Spleen (tissue), 11 donors: ENCODE measurements around the gene DPH3. TPM values are rescaled to one million over a fixed set of nuclear protein-coding genes. Genes with fewer than 3 reads are reported as not detected.

Experiments used
- DNase-seq: peaks from one replicate; pipeline ENCODE4 v3.0.0-alpha.2; 2020
- H3K27ac ChIP-seq, 8 donors: fragments of 200-600 bp; sonication (generic) in 7 of 8; 1 replicate in 4 of 8; 2 replicates in 4 of 8; pipeline versions ENCODE4 v1.5.0 to v1.8.0; 2016 to 2021; ENCODE audit warnings: inconsistent platforms in 4 of 8, mild to moderate bottlenecking in 4 of 8, moderate library complexity in 1 of 8
- H3K27me3 ChIP-seq, 7 donors: fragments of 200-600 bp; sonication (generic) in 6 of 7; replicated peaks in 1 of 7; 1 replicate in 4 of 7; 2 replicates in 3 of 7; pipeline versions ENCODE4 v1.5.0 to v1.8.0; 2016 to 2021; ENCODE audit warnings: inconsistent platforms in 3 of 7, mild to moderate bottlenecking in 1 of 7
- H3K36me3 ChIP-seq, 6 donors: fragments of 200-600 bp; sonication (generic) in 5 of 6; 1 replicate in 4 of 6; 2 replicates in 2 of 6; pipeline versions ENCODE4 v1.5.0 to v1.8.0; 2016 to 2021; ENCODE audit warnings: inconsistent platforms in 2 of 6
- H3K4me1 ChIP-seq, 6 donors: fragments of 200-600 bp; sonication (generic) in 5 of 6; 1 replicate in 3 of 6; 2 replicates in 3 of 6; pipeline versions ENCODE4 v1.5.0 to v1.8.0; 2016 to 2021; ENCODE audit warnings: inconsistent platforms in 3 of 6
- H3K4me3 ChIP-seq, 8 donors: fragments of 200-600 bp; sonication (generic) in 7 of 8; 1 replicate in 4 of 8; 2 replicates in 4 of 8; pipeline versions ENCODE4 v1.5.0 to v1.8.0; 2016 to 2021; ENCODE audit warnings: inconsistent platforms in 4 of 8, mild to moderate bottlenecking in 4 of 8, moderate library complexity in 2 of 8
- H3K9me3 ChIP-seq, 8 donors: fragments of 200-600 bp; sonication (generic) in 7 of 8; 1 replicate in 4 of 8; 2 replicates in 4 of 8; pipeline versions ENCODE4 v1.5.0 to v1.8.0; 2016 to 2021; ENCODE audit warnings: inconsistent platforms in 4 of 8
- CTCF ChIP-seq, 11 experiments: fragments of 200-600 bp in 7 of 11; fragments of 450-650 bp in 4 of 11; sonication (generic) in 4 of 11; IDR thresholded peaks in 8 of 11; conservative IDR thresholded peaks in 3 of 11; 1 replicate in 7 of 11; 2 replicates in 4 of 11; pipeline versions ENCODE4 v1.4.0 to v1.8.0; 2016 to 2021; ENCODE audit warnings: antibody characterized with exemption in 11 of 11, inconsistent platforms in 4 of 11, mild to moderate bottlenecking in 1 of 11
- POLR2A ChIP-seq, 3 donors: fragments of 450-650 bp; IDR thresholded peaks; one replicate each; pipeline ENCODE4 v1.5.1; 2017; ENCODE audit warnings: antibody characterized with exemption in 3 of 3, mild to moderate bottlenecking in 1 of 3
- POLR2AphosphoS5 ChIP-seq, 3 donors: sonication (generic); formaldehyde crosslinking; IDR thresholded peaks; one replicate each; pipeline ENCODE4 v1.5.1; 2017; ENCODE audit warnings: antibody characterized with exemption in 3 of 3
- WGBS, 5 donors: extraction: QIAGEN DNeasy Blood & Tissue Kit in 3 of 5; methylation state at CpG; one replicate each; pipeline versions ENCODE4 v1.1.5 to v1.1.7; 2013 to 2018; 5-methylcytosine and 5-hydroxymethylcytosine counted together
- intact Hi-C: fragments of 100-400 bp; cut with DNase I; formaldehyde crosslinking; loops from one replicate; pipeline ENCODE4 v1.15.0; 2023; ENCODE audit warnings: low total_unique reads
- polyA plus RNA-seq, 3 donors: library from polyadenylated mRNA; stranded (reverse); fragments of 200-250 nt; gene quantifications; one replicate each; pipeline ENCODE4 v1.2.1, GENCODE V29; 2013
- total RNA-seq, 7 donors: library from RNA; depleted of rRNA in 3 of 7; stranded (reverse); fragments of >200 nt in 3 of 7; fragmentation: NEBNext Ultra II Directional in 4 of 7; extraction: Animal tissue kit (Norgen Biotek cat#: 25700) in 4 of 7; gene quantifications; one replicate each; pipeline versions ENCODE4 v1.1.0 to v1.2.1, GENCODE V29; 2016 to 2021
- donor health status: healthy with polysubstance abuse.
- donor health status: DM: no; HTN: no; CAD: no; lungs with moderate emphysema.
- donor health status: DM: no; HTN: no; CAD: no.
- donor health status: Bipolar disorder and iron deficiency.
- donor health status: healthy.
- donor health status: DM: no; HTN: no; CAD: no.
- donor health status: DM: yes; HTN: yes; CAD: no.

The DPH3 gene
- total and polyA plus RNA-seq, 10 donors, result 7.2 to 17.9 (median 14.2) TPM

- intact Hi-C loops, result no loop called here
- no peak overlapping the region for H3K4me3 ChIP-seq
- no peak overlapping the region for H3K27ac ChIP-seq
- no peaks in the 10 kb centered on the region for H3K4me1 ChIP-seq
- TF ChIP-seq POLR2A (IDR thresholded peaks at IDR 0.05), result no peak
- TF ChIP-seq POLR2AphosphoS5 (IDR thresholded peaks at IDR 0.05), result no peak
- no peaks in the 10 kb centered on the region for H3K9me3 ChIP-seq
- H3K27me3 ChIP-seq, result no peaks in the 10 kb centered on the region
- no peak for DNase-seq
- H3K36me3 ChIP-seq, result peaks cover 0 to 8% (median 2%) of the 10 kb centered on the region in 6 donors
These were observed 35.1 kb downstream of the DPH3 start for GRCh38 chr3:16229681-16230080.

- H3K36me3 ChIP-seq, result peaks cover 0 to 12% (median 6%) of the 10 kb centered on the region in 6 donors
- no peak for TF ChIP-seq POLR2AphosphoS5 (IDR thresholded peaks at IDR 0.05)
- no peak for TF ChIP-seq CTCF (IDR thresholded peaks at IDR 0.05 in 8 of 11, conservative IDR thresholded peaks at IDR 0.05 in 3 of 11)
- TF ChIP-seq POLR2A (IDR thresholded peaks at IDR 0.05), result no peak
- no peak for DNase-seq
- no peaks in the 10 kb centered on the region for H3K27me3 ChIP-seq
- H3K9me3 ChIP-seq, result peaks cover 0 to under 1% (median 0%) of the 10 kb centered on the region in 8 donors
- no peak overlapping the region for H3K4me3 ChIP-seq
- WGBS, 5 donors, result 72 to 86% (median 75%) methylated on average over 1 of the region's 1 CpG
- H3K27ac ChIP-seq, result no peak overlapping the region
- peaks cover 0 to 7% (median 0%) of the 10 kb centered on the region in 6 donors for H3K4me1 ChIP-seq
- intact Hi-C loops, result no loop called here
These were observed 37.2 kb downstream of the DPH3 start for GRCh38 chr3:16227566-16227965.

GRCh38 chr3:16224325-16224724 lies 40.4 kb downstream of the DPH3 start:
- Histone ChIP-seq H3K4me1 (peaks cover 0 to 7% (median 0%) of the 10 kb centered on the region in 6 donors), H3K27ac (no peak overlapping the region), H3K27me3 (no peaks in the 10 kb centered on the region), H3K36me3 (peaks cover 0 to 37% (median 13%) of the 10 kb centered on the region in 6 donors), H3K4me3 (no peak overlapping the region), H3K9me3 (peaks cover 0 to 10% (median 0%) of the 10 kb centered on the region in 8 donors)
- WGBS, 5 donors, result 72 to 93% (median 83%) methylated on average over 2 of the region's 2 CpGs
- no peak for DNase-seq
- intact Hi-C loops, result no loop called here
- no peak for TF ChIP-seq POLR2A (IDR thresholded peaks at IDR 0.05)
- TF ChIP-seq POLR2AphosphoS5 (IDR thresholded peaks at IDR 0.05), result no peak
- TF ChIP-seq CTCF (IDR thresholded peaks at IDR 0.05 in 8 of 11, conservative IDR thresholded peaks at IDR 0.05 in 3 of 11), result no peak

- TF ChIP-seq CTCF (IDR thresholded peaks at IDR 0.05 in 8 of 11, conservative IDR thresholded peaks at IDR 0.05 in 3 of 11) (no peak), POLR2A (IDR thresholded peaks at IDR 0.05) (no peak), POLR2AphosphoS5 (IDR thresholded peaks at IDR 0.05) (no peak)
- Histone ChIP-seq H3K27ac (no peak overlapping the region), H3K4me1 (peaks cover 0 to 7% (median 0%) of the 10 kb centered on the region in 6 donors), H3K27me3 (no peaks in the 10 kb centered on the region), H3K36me3 (peaks cover 0 to 39% (median 11%) of the 10 kb centered on the region in 6 donors), H3K9me3 (peaks cover 0 to 10% (median 0%) of the 10 kb centered on the region in 8 donors), H3K4me3 (no peak overlapping the region)
- 90 to 100% (median 100%) methylated on average over 2 of the region's 2 CpGs for WGBS, 5 donors
- intact Hi-C loops, result no loop called here
- DNase-seq, result no peak
These were observed 42.2 kb downstream of the DPH3 start for GRCh38 chr3:16222547-16222946.

- Histone ChIP-seq H3K4me3 (no peak overlapping the region), H3K27ac (no peak overlapping the region), H3K9me3 (peaks cover 0 to 10% (median 0%) of the 10 kb centered on the region in 8 donors), H3K36me3 (peaks cover 0 to 39% (median 9%) of the 10 kb centered on the region in 6 donors), H3K27me3 (no peaks in the 10 kb centered on the region), H3K4me1 (peaks cover 0 to 7% (median 0%) of the 10 kb centered on the region in 6 donors)
- TF ChIP-seq POLR2A (IDR thresholded peaks at IDR 0.05), result no peak
- no peak for TF ChIP-seq POLR2AphosphoS5 (IDR thresholded peaks at IDR 0.05)
- TF ChIP-seq CTCF (IDR thresholded peaks at IDR 0.05 in 8 of 11, conservative IDR thresholded peaks at IDR 0.05 in 3 of 11), result no peak
- intact Hi-C loops, result no loop called here
- DNase-seq, result no peak
- WGBS, 5 donors, result 62 to 93% (median 84%) methylated on average over 2 to 3 of the region's 3 CpGs
These were observed 42.8 kb downstream of the DPH3 start for GRCh38 chr3:16221990-16222389.
